PC-9 (cell line): Measurements from ENCODE around the gene GCDH.

Experiments
- EZH2 ChIP-seq: fragments of 200-600 bp; sonication (generic); IDR thresholded peaks from 2 replicates; pipeline ENCODE4 v1.8.0; 2017; ENCODE audit warnings: antibody characterized with exemption, low read depth
- TF ChIP-seq, protein P1 (sequence below): fragments of 200-600 bp; sonication (generic); conservative IDR thresholded peaks from 2 replicates; pipeline ENCODE4 v1.6.1; 2017; ENCODE audit warnings: mixed run types, antibody characterized with exemption, mild to moderate bottlenecking, moderate library complexity

DNA sequence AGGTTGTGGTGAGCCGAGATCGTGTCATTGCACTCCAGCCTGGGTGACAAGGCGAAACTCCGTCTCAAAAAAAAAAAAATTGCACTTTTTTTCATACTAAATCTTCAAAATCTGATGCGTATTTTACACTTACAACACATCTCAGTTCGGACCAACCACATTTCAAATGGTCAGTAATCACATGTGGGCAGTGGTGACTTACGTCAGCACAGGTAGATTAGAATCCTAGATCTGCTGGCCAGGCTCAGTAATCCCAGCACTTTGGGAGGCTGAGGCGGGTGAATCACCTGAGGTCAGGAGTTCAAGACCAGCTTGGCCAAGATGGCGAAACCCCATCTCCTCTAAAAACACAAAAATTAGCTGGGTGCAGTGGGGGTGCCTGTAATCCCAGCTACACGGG lies 44.1 kb downstream of the GCDH start:
- TF ChIP-seq EZH2: no peak
- TF ChIP-seq, protein P1, sequence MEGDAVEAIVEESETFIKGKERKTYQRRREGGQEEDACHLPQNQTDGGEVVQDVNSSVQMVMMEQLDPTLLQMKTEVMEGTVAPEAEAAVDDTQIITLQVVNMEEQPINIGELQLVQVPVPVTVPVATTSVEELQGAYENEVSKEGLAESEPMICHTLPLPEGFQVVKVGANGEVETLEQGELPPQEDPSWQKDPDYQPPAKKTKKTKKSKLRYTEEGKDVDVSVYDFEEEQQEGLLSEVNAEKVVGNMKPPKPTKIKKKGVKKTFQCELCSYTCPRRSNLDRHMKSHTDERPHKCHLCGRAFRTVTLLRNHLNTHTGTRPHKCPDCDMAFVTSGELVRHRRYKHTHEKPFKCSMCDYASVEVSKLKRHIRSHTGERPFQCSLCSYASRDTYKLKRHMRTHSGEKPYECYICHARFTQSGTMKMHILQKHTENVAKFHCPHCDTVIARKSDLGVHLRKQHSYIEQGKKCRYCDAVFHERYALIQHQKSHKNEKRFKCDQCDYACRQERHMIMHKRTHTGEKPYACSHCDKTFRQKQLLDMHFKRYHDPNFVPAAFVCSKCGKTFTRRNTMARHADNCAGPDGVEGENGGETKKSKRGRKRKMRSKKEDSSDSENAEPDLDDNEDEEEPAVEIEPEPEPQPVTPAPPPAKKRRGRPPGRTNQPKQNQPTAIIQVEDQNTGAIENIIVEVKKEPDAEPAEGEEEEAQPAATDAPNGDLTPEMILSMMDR: no peak
